Liver (tissue), 9 donors: Measurements from ENCODE around the gene GRAMD2B. TPM values are rescaled to one million over a fixed set of nuclear protein-coding genes. Genes with fewer than 3 reads are reported as not detected.
"Not testable (repeated sequence)": the region's sequence is repeated elsewhere in the genome, so short reads cannot be mapped to it uniquely, and the experiment has no call there.

Experiments
- DNase-seq: peaks from one replicate; pipeline ENCODE4 v3.0.0-alpha.2; 2017; ENCODE audit warnings: low spot score
- H3K27ac ChIP-seq, 2 donors: one replicate each; pipeline ENCODE4 v1.7.0; 2013; ENCODE audit warnings: inconsistent platforms in 2 of 2, low read length in 2 of 2, control low read depth in 1 of 2, low read depth in 1 of 2, mild to moderate bottlenecking in 1 of 2
- H3K27me3 ChIP-seq, 4 donors: one replicate each; pipeline versions ENCODE4 v1.6.1 to v1.7.0; 2013; ENCODE audit warnings: low read length in 3 of 4, inconsistent platforms in 1 of 4, mild to moderate bottlenecking in 1 of 4, moderate library complexity in 1 of 4; ENCODE audit not compliant: control insufficient read depth in 4 of 4, insufficient read depth in 4 of 4
- H3K36me3 ChIP-seq, 4 donors: one replicate each; pipeline versions ENCODE4 v1.6.1 to v1.7.0; 2013; ENCODE audit warnings: low read length in 3 of 4, mild to moderate bottlenecking in 3 of 4, low read depth in 1 of 4, moderate library complexity in 1 of 4; ENCODE audit not compliant: control insufficient read depth in 4 of 4, insufficient read depth in 3 of 4
- H3K4me1 ChIP-seq, 4 donors: one replicate each; pipeline versions ENCODE4 v1.6.1 to v1.7.0; 2013; ENCODE audit warnings: low read length in 3 of 4, mild to moderate bottlenecking in 3 of 4, moderate library complexity in 1 of 4; ENCODE audit not compliant: control insufficient read depth in 4 of 4, insufficient read depth in 4 of 4
- H3K4me3 ChIP-seq, 3 donors: one replicate each; pipeline versions ENCODE4 v1.6.1 to v1.7.0; 2013; ENCODE audit warnings: low read length in 3 of 3, control low read depth in 1 of 3, low read depth in 1 of 3, mild to moderate bottlenecking in 1 of 3
- H3K9ac ChIP-seq, 2 donors: one replicate each; pipeline ENCODE4 v1.7.0; 2013; ENCODE audit warnings: low read length in 2 of 2, mild to moderate bottlenecking in 2 of 2, moderate library complexity in 2 of 2, control low read depth in 1 of 2, low read depth in 1 of 2
- H3K9me3 ChIP-seq, 4 donors: one replicate each; pipeline versions ENCODE4 v1.6.1 to v1.7.0; 2013; ENCODE audit warnings: low read length in 3 of 4; ENCODE audit not compliant: control insufficient read depth in 4 of 4
- EGR1 ChIP-seq, 2 donors: IDR thresholded peaks; 2 replicates each; pipeline ENCODE4 v1.6.1; 2016 to 2018; ENCODE audit warnings: antibody characterized with exemption in 2 of 2, low read depth in 2 of 2
- FOXA1 ChIP-seq: IDR thresholded peaks from 2 replicates; pipeline ENCODE4 v1.6.1; 2016; ENCODE audit warnings: antibody characterized with exemption
- FOXA2 ChIP-seq: IDR thresholded peaks from 2 replicates; pipeline ENCODE4 v1.6.1; 2016; ENCODE audit warnings: antibody characterized with exemption
- HNF4A ChIP-seq, 2 donors: conservative IDR thresholded peaks; 2 replicates each; pipeline ENCODE4 v1.6.1; 2016; ENCODE audit warnings: antibody characterized with exemption in 2 of 2, mild to moderate bottlenecking in 2 of 2
- HNF4G ChIP-seq: IDR thresholded peaks from 2 replicates; pipeline ENCODE4 v1.6.1; 2016; ENCODE audit warnings: antibody characterized with exemption
- NR2F2 ChIP-seq: IDR thresholded peaks from 2 replicates; pipeline ENCODE4 v1.6.1; 2016; ENCODE audit warnings: antibody characterized with exemption
- RAD21 ChIP-seq, 2 donors: IDR thresholded peaks; 2 replicates each; pipeline ENCODE4 v1.6.1; 2016; ENCODE audit warnings: antibody characterized with exemption in 2 of 2, mild to moderate bottlenecking in 2 of 2
- RXRA ChIP-seq, 2 donors: IDR thresholded peaks; 2 replicates each; pipeline ENCODE4 v1.6.1; 2017 to 2018; ENCODE audit warnings: antibody characterized with exemption in 2 of 2, mild to moderate bottlenecking in 1 of 2
- SP1 ChIP-seq: IDR thresholded peaks from 2 replicates; pipeline ENCODE4 v1.6.1; 2018; ENCODE audit warnings: antibody characterized with exemption, mild to moderate bottlenecking
- YY1 ChIP-seq: IDR thresholded peaks from 2 replicates; pipeline ENCODE4 v1.6.1; 2016; ENCODE audit warnings: antibody characterized with exemption, mild to moderate bottlenecking
- WGBS: extraction: QIAGEN DNeasy Blood & Tissue Kit; methylation state at CpG from one replicate; pipeline ENCODE4 v1.1.7; 2013; 5-methylcytosine and 5-hydroxymethylcytosine counted together
- polyA plus RNA-seq, 2 donors: library from polyadenylated mRNA; stranded (reverse) in 1 of 2; unstranded in 1 of 2; fragments of 200-250 nt in 1 of 2; fragments of >200 nt in 1 of 2; fragmentation: Nextera tagmentation in 1 of 2; extraction: Ambion mirVana in 1 of 2; gene quantifications; one replicate each; pipeline versions ENCODE4 v1.2.1 to v1.2.3, GENCODE V29; 2013 to 2015
- total RNA-seq, 2 donors: library from RNA; depleted of rRNA; stranded (reverse); fragments of >200 nt; gene quantifications; one replicate each; pipeline ENCODE4 v1.2.3, GENCODE V29; 2014
- TF ChIP-seq, protein P1 (sequence below): IDR thresholded peaks from 2 replicates; pipeline ENCODE4 v1.6.1; 2016; ENCODE audit warnings: antibody characterized with exemption, mild to moderate bottlenecking
- TF ChIP-seq, protein P2 (sequence below): IDR thresholded peaks from 2 replicates; pipeline ENCODE4 v1.6.1; 2016; ENCODE audit warnings: antibody characterized with exemption
- TF ChIP-seq, protein P3 (sequence below): IDR thresholded peaks from 2 replicates; pipeline ENCODE4 v1.6.1; 2016; ENCODE audit warnings: antibody characterized with exemption
- TF ChIP-seq, protein P4 (sequence below): IDR thresholded peaks from 2 replicates; pipeline ENCODE4 v1.6.1; 2016; ENCODE audit warnings: antibody characterized with exemption
- TF ChIP-seq, protein P5 (sequence below): fragments of 150-350 bp; IDR thresholded peaks from 2 replicates; pipeline ENCODE4 v1.5.1; 2017; ENCODE audit warnings: improper control_type of control experiment, low read depth, low read length; ENCODE audit not compliant: missing input control
- donor health status: healthy.
- donor health status: healthy.
- donor health status: healthy.
- donor health status: healthy.
- donor health status: healthy.

Gene GRAMD2B
- total and polyA plus RNA-seq, 4 donors: 6.5 to 24.1 (median 13.5) TPM

DNA sequence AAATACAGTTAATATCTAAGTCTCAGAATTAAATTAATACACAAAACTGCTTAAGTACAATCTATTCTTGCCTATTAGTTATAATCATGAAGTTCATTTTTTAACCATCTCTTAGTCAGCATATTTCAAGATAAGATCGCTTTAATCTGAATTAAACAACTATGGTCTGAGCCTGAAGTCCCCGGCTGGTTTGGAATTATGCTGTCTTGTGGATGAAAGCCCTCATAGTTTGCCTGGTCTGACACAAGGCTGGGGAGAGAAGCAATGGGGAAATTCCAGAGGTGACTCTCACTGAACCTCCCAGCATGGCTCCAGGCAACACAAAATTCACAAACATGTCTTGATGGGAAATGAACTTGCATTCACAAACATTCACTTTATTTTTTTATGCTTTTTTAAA, 28.0 kb upstream of the GRAMD2B start:
- 72% methylated on average over 2 of the region's 2 CpGs for WGBS

DNA sequence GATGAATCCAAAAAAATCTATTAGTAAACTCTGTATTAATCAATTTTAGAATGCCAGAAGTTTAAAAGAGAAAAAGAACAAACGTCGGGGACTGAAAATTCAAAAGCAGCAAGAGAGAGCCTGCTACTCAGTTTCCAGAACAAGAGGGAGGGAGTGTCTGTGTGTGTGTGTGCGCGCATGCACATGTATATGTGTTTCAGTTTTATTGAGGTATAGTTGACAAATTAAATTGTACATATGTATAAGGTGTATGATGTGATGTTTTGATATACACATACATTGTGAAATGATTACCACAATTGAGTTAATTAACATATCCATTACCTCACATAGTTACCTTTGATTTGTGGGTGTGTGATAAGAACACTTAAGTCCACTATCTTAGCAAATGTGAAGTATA, 27.6 kb upstream of the GRAMD2B start:
- peaks cover 0 to 2% (median under 1%) of the 10 kb centered on the region in 4 donors for H3K9me3 ChIP-seq
- TF ChIP-seq HNF4A (conservative IDR thresholded peaks at IDR 0.05) (no peak), SP1 (no peak), EGR1 (IDR thresholded peaks at IDR 0.05; ENCODE audit: low read depth in 2 of 2) (no peak), RAD21 (IDR thresholded peaks at IDR 0.05) (no peak), RXRA (IDR thresholded peaks at IDR 0.05) (no peak), YY1 (no peak), HNF4G (no peak), FOXA1 (no peak), FOXA2 (no peak)
- TF ChIP-seq, protein P1, sequence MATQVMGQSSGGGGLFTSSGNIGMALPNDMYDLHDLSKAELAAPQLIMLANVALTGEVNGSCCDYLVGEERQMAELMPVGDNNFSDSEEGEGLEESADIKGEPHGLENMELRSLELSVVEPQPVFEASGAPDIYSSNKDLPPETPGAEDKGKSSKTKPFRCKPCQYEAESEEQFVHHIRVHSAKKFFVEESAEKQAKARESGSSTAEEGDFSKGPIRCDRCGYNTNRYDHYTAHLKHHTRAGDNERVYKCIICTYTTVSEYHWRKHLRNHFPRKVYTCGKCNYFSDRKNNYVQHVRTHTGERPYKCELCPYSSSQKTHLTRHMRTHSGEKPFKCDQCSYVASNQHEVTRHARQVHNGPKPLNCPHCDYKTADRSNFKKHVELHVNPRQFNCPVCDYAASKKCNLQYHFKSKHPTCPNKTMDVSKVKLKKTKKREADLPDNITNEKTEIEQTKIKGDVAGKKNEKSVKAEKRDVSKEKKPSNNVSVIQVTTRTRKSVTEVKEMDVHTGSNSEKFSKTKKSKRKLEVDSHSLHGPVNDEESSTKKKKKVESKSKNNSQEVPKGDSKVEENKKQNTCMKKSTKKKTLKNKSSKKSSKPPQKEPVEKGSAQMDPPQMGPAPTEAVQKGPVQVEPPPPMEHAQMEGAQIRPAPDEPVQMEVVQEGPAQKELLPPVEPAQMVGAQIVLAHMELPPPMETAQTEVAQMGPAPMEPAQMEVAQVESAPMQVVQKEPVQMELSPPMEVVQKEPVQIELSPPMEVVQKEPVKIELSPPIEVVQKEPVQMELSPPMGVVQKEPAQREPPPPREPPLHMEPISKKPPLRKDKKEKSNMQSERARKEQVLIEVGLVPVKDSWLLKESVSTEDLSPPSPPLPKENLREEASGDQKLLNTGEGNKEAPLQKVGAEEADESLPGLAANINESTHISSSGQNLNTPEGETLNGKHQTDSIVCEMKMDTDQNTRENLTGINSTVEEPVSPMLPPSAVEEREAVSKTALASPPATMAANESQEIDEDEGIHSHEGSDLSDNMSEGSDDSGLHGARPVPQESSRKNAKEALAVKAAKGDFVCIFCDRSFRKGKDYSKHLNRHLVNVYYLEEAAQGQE: no peak
- TF ChIP-seq, protein P2, sequence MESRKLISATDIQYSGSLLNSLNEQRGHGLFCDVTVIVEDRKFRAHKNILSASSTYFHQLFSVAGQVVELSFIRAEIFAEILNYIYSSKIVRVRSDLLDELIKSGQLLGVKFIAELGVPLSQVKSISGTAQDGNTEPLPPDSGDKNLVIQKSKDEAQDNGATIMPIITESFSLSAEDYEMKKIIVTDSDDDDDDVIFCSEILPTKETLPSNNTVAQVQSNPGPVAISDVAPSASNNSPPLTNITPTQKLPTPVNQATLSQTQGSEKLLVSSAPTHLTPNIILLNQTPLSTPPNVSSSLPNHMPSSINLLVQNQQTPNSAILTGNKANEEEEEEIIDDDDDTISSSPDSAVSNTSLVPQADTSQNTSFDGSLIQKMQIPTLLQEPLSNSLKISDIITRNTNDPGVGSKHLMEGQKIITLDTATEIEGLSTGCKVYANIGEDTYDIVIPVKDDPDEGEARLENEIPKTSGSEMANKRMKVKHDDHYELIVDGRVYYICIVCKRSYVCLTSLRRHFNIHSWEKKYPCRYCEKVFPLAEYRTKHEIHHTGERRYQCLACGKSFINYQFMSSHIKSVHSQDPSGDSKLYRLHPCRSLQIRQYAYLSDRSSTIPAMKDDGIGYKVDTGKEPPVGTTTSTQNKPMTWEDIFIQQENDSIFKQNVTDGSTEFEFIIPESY: no peak
- DNase-seq: no peak
- peaks cover 0 to 2% (median under 1%) of the 10 kb centered on the region in 4 donors for H3K36me3 ChIP-seq
- H3K27me3 ChIP-seq: no peaks in the 10 kb centered on the region
- H3K4me1 ChIP-seq: no peaks in the 10 kb centered on the region
- H3K9ac ChIP-seq: no peak overlapping the region
- no peak overlapping the region for H3K27ac ChIP-seq
- 94% methylated on average over 4 of the region's 4 CpGs for WGBS
- H3K4me3 ChIP-seq: no peak overlapping the region

More for the DNA sequence above, 28.0 kb upstream of the GRAMD2B start:
- Histone ChIP-seq H3K9ac (no peak overlapping the region), H3K27me3 (no peaks in the 10 kb centered on the region), H3K27ac (no peak overlapping the region), H3K4me3 (no peak overlapping the region), H3K9me3 (no peaks in the 10 kb centered on the region), H3K36me3 (no peaks in the 10 kb centered on the region), H3K4me1 (no peaks in the 10 kb centered on the region)
- TF ChIP-seq, protein P3, sequence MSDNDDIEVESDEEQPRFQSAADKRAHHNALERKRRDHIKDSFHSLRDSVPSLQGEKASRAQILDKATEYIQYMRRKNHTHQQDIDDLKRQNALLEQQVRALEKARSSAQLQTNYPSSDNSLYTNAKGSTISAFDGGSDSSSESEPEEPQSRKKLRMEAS: no peak
- TF ChIP-seq FOXA2: no peak
- TF ChIP-seq HNF4A (conservative IDR thresholded peaks at IDR 0.05): no peak
- TF ChIP-seq NR2F2: no peak
- TF ChIP-seq FOXA1: no peak
- no peak for TF ChIP-seq SP1
- TF ChIP-seq YY1: no peak
- TF ChIP-seq, protein P4, sequence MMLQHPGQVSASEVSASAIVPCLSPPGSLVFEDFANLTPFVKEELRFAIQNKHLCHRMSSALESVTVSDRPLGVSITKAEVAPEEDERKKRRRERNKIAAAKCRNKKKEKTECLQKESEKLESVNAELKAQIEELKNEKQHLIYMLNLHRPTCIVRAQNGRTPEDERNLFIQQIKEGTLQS: no peak
- TF ChIP-seq, protein P5, sequence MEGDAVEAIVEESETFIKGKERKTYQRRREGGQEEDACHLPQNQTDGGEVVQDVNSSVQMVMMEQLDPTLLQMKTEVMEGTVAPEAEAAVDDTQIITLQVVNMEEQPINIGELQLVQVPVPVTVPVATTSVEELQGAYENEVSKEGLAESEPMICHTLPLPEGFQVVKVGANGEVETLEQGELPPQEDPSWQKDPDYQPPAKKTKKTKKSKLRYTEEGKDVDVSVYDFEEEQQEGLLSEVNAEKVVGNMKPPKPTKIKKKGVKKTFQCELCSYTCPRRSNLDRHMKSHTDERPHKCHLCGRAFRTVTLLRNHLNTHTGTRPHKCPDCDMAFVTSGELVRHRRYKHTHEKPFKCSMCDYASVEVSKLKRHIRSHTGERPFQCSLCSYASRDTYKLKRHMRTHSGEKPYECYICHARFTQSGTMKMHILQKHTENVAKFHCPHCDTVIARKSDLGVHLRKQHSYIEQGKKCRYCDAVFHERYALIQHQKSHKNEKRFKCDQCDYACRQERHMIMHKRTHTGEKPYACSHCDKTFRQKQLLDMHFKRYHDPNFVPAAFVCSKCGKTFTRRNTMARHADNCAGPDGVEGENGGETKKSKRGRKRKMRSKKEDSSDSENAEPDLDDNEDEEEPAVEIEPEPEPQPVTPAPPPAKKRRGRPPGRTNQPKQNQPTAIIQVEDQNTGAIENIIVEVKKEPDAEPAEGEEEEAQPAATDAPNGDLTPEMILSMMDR: no peak
- no peak for TF ChIP-seq RXRA (IDR thresholded peaks at IDR 0.05)
- TF ChIP-seq, protein P2: no peak
- TF ChIP-seq RAD21 (IDR thresholded peaks at IDR 0.05): no peak
- DNase-seq: no peak

DNA sequence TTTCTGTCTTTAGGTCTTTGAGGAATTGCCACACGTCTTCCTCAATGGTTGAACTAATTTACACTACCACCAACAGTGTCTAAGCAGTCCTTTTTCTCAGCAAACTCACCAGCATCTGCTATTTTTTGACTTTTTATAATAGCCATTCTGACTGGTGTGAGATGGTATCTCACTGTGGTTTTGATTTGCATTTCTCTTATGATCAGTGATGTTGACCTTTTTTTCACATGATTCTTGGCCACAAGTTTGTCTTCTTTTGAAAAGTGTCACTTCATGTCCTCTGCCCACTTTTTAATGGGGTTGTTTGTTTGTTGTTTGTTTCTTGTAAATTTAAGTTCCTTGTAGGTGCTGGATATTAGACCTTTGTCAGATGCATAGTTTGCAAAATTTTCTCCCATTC, 26.5 kb upstream of the GRAMD2B start:
- WGBS: 92% methylated on average over 1 of the region's 1 CpG

More for the DNA sequence above, 26.5 kb upstream of the GRAMD2B start:
- H3K9me3 ChIP-seq, H3K4me1 ChIP-seq, DNase-seq, H3K27ac ChIP-seq, H3K27me3 ChIP-seq, H3K36me3 ChIP-seq, H3K9ac ChIP-seq, H3K4me3 ChIP-seq: not testable (repeated sequence)
